RWPE1 (cell line): ENCODE data around the gene MEDAG.
"Not testable (repeated sequence)": the region's sequence is repeated elsewhere in the genome, so short reads cannot be mapped to it uniquely, and the experiment has no call there.

Source experiments
- CTCF ChIA-PET: fragments of 350-600 bp; sonication (Branson Sonifier 250); formaldehyde crosslinking; extraction: SDS; loops from one replicate; lab custom pipeline; 2021; lab: Yijun Ruan, JAX
- POLR2A ChIA-PET: fragments of 400-600 bp; formaldehyde crosslinking; extraction: SDS; loops from one replicate; lab custom pipeline; 2020; ENCODE audit warnings: antibody characterized with exemption; ENCODE audit not compliant: low non-redundant PET; lab: Yijun Ruan, JAX
- DNase-seq: peaks from one replicate; pipeline ENCODE4 v3.0.0; 2012; ENCODE audit warnings: low spot score
- H3K27ac ChIP-seq: fragments of 450-650 bp; 2 replicates; pipeline ENCODE4 v1.5.1; 2017
- TF ChIP-seq, protein P1 (sequence below): fragments of 450-650 bp; conservative IDR thresholded peaks from 2 replicates; pipeline ENCODE4 v1.5.1; 2017; ENCODE audit warnings: low read depth, mild to moderate bottlenecking

The MEDAG gene

DNA sequence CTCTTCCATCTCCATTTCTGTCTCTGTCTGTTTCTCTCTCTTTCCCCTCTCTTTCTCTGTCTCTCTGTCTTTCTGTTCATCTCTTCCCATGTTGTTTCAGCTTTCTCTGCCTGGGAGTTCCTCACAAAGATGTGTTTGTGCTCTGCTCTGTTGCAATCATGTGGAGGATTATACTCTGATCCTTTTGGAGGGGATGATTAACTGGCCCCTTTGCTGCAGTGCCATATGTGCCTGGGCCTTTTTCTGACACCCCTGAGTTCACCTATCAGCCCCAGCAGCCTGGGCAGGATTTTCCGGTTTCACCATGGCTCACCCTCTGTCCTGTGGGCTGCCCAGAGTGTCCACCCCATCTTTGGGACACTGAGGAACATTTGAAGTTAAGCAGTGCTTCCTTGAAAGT lies 17.3 kb downstream of the MEDAG start:
- POLR2A ChIA-PET: interaction anchor here (0.7 kb wide), 1 partner anchor 86 kb away, joined by 6 read pairs; no protein-coding TSS in a partner anchor
- H3K27ac ChIP-seq: peak overlapping the region; percentile 5; the same call in 1 of the 2 replicates
- DNase-seq: no peak
- TF ChIP-seq, protein P1, sequence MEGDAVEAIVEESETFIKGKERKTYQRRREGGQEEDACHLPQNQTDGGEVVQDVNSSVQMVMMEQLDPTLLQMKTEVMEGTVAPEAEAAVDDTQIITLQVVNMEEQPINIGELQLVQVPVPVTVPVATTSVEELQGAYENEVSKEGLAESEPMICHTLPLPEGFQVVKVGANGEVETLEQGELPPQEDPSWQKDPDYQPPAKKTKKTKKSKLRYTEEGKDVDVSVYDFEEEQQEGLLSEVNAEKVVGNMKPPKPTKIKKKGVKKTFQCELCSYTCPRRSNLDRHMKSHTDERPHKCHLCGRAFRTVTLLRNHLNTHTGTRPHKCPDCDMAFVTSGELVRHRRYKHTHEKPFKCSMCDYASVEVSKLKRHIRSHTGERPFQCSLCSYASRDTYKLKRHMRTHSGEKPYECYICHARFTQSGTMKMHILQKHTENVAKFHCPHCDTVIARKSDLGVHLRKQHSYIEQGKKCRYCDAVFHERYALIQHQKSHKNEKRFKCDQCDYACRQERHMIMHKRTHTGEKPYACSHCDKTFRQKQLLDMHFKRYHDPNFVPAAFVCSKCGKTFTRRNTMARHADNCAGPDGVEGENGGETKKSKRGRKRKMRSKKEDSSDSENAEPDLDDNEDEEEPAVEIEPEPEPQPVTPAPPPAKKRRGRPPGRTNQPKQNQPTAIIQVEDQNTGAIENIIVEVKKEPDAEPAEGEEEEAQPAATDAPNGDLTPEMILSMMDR: no peak
- CTCF ChIA-PET: interaction anchor here (0.6 to 0.7 kb wide), 4 partner anchors 58 to 312 kb away, joined by 3 to 4 read pairs (median 4); no protein-coding TSS in a partner anchor

GRCh38 chr13:30924721-30925120 lies 18.6 kb downstream of the MEDAG start:
- CTCF ChIA-PET: no interaction called here

GRCh38 chr13:30925429-30925828 lies 19.4 kb downstream of the MEDAG start:
- POLR2A ChIA-PET: no interaction called here
- H3K27ac ChIP-seq: no peak overlapping the region
- DNase-seq: no peak
- TF ChIP-seq, protein P1: no peak
- CTCF ChIA-PET: no interaction called here

More at GRCh38 chr13:30924721-30925120, 18.6 kb downstream of the MEDAG start:
- no peak overlapping the region for H3K27ac ChIP-seq
- no peak for DNase-seq
- TF ChIP-seq, protein P1: no peak
- POLR2A ChIA-PET: no interaction called here

DNA sequence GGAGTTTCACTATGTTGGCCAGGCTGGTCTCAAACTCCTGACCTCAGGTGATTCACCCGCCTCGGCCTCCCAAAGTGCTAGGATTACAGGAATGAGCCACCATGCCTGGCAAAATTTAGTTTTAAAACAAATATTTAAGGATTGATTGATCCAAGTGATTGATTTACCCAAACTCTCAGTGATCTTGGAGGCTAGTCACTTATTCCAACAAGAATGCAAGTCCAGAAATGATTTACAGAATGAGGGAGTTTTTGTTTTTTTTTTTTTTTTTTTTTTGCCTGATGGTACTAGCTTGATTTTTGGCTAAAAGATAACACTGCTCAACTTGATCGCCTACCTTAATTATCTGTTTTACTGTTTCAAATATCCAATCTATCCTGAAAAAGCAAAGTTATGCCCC lies 20.7 kb downstream of the MEDAG start:
- TF ChIP-seq, protein P1: no peak
- DNase-seq: no peak
- H3K27ac ChIP-seq: no peak overlapping the region
- CTCF ChIA-PET: no interaction called here
- POLR2A ChIA-PET: no interaction called here

DNA sequence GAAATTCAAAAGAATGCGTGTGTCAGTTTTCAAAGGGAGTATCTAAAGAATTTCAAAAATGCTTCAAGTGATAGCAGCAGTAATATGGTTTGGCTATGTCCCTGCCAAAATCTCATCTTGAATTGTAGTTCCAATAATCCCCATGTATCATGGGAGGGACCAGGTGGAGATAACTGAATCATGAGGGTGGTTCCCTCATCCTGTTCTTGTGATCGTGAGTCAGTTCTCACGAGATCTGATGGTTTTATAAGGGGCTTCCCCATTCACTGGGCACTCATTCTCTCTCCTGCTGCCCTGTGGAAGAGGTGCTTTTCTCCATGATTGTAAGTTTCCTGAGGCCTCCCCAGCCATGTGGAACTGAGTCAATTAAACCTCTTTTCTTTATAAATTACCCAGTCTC lies 21.1 kb downstream of the MEDAG start:
- DNase-seq, CTCF ChIA-PET, H3K27ac ChIP-seq, POLR2A ChIA-PET: not testable (repeated sequence)

GRCh38 chr13:30927595-30927994 lies 21.5 kb downstream of the MEDAG start:
- no peak for DNase-seq
- TF ChIP-seq, protein P1: no peak
- POLR2A ChIA-PET: no interaction called here
- CTCF ChIA-PET: no interaction called here
- no peak overlapping the region for H3K27ac ChIP-seq

- ChIA-PET POLR2A (no interaction called here), CTCF (interaction anchor here (0.7 kb wide), 1 partner anchor 271 kb away, joined by 3 read pairs; the partner anchor contains the start of gene B3GLCT)
- no peak for DNase-seq
- TF ChIP-seq, protein P1: no peak
- no peak overlapping the region for H3K27ac ChIP-seq
These were observed 22.9 kb downstream of the MEDAG start for GRCh38 chr13:30928978-30929377.
